GM19193 (cell line): ENCODE measurements around the gene PLPP3.

Experiments used
- POLR2A ChIP-seq: IDR thresholded peaks from 4 replicates; pipeline ENCODE4 v1.6.1; 2011; ENCODE audit not compliant: insufficient read depth, insufficient read length; ENCODE audit errors: extremely low read depth

The PLPP3 gene

DNA sequence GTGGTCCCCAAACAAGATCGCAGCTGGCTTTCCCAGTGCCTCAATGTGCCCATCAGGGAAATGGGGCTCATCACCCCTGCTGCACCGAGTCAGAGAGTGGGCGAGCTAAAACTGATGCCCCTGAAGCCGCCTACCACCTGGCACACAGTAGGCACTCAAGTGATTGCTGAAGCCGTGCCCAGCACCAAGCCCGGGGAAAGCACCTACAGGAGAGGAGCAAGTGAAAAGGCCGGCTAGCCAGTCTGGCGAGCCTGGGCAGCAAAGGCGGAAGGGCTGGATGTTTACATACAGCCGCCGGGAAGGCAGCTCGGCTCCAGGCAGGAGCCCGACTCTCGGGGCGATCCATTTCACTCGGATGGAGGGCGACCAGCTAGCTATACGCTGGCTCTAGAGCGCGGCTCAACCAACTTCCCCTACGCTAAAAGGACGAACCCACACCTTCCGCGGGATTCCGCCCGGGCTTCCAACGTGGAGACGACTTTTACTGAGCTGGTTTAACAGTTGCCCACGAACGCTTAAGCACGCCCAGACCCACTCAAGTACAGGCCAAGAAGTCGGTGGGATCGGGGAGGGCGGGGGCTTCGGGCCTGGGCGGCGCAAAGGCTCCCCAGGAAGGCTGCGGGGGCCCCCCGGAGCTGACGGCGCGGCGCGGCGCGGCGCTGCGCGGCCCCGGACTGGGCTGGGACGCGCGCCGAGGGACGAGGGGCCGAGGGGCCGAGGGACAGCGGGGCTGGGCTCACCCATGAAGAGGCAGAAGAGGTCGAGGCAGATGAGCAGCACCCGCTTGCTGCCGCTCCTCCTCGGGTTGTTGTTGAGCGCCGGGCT, 1.0 kb downstream of the PLPP3 start:
- no peak for TF ChIP-seq POLR2A

DNA sequence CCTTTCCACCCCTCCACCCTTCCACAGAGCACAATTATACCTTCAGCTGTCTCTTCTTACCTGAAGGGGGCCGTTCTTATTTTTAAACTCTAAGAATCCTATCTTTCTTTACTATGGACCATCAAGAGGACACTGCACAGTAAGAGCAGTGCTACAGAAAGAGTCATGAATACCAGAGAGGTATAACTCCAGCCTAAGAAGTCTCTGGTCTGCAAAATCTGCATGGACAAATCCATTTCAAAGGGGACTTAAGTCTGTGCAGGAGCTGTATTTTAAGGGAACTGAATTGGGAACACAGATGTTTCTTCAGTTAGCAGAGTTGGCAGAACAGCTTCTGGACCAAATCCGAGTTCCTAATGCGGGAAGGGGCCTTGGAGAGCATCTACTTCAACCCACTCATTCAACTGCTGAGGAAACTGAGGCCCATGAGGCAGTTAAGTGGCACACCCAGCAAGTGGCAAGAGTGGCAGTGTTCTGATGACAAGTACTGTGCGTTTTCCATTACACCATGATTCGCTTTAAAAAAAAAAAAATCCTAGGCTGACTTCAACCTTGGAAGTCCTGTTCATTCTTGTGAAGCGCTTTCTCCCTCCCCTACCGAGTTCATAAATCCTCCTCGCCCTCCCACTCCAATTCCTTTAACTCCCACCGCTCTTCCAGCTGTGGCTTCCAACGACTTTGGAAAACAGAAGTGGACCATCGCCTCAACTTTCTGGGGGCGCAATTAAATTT, 1.8 kb downstream of the PLPP3 start:
- TF ChIP-seq POLR2A, result no peak

DNA sequence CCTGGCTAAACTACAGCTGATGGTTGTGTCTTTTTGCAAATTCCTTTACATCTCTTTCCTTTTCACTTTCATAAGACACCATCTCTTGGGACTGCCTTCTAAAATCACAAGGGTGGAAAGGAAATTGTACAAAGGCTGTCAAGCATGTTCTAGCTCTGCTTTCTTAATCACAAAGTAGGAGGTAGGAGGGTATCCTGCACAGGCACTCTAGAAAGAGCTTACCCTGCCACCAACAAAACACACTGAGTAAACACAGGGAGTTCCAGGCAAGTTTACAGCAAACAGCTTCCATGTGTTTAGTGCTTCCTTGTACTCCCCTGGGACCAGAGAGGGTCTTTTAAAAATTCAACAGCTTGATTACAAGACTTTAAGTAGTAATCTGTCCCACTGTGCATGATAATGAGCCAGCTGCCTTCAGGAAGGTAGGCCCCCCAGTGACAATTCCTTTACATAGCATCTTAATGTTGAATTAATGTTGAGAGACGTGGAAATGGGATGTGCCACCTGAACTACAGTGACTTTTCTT, 2.4 kb downstream of the PLPP3 start:
- no peak for TF ChIP-seq POLR2A

DNA sequence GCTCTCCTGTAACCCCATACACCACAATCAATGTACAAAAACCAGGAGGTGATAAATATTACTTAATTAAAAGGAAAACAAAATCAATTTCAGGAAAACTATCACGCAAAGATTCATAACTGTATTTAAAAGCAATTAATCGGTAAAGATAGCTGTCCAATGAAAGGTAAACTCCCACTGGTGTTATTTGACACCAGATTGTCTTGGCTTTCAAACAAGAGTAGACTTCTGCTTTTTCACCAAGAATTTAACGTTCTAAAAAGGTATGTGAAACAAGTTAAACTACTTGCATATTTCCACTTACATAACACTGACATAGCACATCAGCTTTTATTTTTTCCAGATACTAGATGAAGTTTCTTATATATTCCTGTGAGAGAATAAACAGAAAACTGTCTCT, 3.5 kb downstream of the PLPP3 start:
- TF ChIP-seq POLR2A, result no peak

DNA sequence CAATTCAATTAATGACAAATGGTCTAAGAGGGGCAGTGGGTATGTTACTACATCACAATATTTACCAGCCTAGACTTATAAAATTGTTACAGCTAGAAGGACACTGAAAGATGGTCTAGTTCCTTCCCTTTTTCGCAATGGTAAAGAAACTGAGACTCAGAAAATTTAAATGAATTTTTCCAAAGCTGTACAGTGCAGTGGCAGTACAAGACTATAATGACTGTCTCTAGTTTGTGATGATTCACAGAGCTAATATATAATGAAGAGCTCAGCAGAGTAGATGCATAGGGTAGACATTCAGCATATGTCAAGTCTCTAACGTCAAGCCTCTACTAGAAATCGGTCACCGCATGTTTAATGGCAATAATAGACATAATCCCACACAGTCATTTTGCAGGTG, 4.6 kb downstream of the PLPP3 start:
- no peak for TF ChIP-seq POLR2A

DNA sequence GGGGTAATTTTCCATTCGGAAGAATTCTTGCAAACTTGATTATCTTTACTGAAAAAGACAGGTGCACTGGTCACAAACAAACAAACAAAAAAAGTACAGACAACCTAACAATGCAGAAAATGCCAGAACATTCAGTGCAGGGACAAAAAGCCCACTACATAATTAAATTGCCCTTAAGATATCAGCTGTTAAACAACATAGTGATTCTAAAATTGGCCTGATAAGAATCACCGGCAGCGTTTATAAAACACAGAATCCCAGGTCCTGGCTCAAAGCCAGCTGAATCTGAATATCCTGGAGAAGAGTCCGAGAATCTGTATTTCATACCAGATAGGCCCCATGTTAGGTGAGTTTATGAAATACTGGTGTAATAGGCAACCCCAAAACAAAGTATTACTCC, 6.1 kb downstream of the PLPP3 start:
- TF ChIP-seq POLR2A, result no peak

DNA sequence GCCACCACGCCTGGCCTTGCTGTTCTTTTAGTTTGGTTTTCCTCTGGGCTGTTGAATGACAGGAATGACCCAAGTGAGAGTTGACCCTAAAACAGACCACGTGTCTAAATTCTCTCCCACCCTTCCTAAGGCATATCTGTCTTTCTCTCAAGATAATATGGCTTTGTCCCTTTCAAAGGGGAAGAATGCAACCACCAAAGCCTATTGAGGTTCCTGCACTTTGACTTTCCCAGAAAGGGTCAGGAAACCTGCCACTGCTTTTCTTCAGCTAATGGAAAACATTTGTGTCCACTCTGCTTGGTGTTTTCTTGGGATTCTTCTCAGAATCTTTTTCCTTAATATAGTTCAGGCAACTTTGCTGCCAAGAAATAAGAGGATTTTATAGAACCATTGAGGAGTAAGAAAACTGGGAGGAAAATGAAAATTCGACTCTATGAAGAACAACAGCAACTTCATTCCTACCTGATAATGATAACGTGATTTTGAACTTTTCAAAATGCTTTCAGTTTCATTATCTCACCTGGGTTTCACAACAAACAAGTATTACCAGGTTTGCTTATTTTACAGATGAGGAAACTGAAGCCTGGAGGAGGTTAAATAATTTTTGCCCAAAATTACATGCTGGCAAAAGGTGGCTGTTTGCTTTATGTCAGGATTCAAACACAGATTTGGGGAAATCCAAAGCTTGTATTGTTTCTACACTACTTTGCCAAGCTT, 6.9 kb downstream of the PLPP3 start:
- no peak for TF ChIP-seq POLR2A

DNA sequence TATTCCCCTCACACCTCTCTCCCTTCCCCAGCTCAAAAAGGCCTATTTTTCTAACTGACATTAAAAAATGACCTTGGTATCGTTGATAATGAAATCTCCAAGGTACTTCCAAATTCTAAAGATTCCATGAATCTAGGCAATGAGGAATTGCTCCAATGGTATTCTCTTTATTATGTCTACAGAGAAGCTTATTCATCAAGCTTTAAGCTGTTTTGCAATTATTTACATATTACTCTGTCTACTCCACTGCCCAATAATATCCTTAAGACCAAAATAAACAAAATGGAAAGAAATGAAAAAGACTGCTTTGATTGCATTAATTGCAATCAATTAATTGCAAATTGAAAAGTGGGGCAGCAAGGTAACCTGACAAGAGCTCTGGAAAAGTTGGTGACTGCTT, 7.9 kb downstream of the PLPP3 start:
- no peak for TF ChIP-seq POLR2A

DNA sequence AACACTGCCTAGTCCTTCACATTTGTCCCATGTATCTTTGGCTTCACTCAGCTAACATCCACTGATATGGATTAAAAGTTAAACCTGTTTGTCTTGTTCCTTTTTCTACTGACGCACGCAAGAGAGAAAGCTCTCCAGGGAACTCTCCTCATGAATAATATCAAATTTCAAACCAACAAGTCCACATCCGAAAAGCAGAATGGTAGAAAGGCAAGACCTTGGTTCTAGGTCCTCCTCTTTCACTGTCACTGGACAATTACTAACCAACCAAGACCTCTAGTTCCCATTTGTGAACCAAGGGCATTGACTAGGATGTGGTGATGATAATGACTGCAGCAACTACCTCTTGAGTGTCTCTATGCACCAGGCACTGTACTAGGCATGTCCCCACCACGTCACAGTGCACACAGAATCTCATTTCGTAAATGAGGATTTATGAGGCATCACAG, 8.4 kb downstream of the PLPP3 start:
- no peak for TF ChIP-seq POLR2A

DNA sequence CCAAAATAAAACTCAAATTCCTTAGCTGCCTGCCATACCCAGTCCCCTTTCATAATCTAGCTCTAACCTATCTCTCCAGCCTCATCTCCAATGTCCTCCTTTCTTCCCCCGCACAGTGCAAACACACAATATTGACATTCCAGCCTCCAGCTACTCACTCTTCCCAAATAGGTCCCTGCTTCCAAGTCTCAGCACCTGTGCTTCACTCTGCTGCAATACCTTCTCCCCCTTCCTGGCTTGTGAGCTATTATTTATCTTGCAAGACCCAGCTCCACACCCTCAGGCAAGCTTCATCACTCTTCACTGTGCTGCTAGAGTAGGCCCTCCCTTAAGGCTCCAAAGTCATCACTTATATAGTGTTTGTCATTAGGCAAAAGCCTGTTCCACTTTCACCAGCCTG, 9.7 kb downstream of the PLPP3 start:
- TF ChIP-seq POLR2A, result no peak

DNA sequence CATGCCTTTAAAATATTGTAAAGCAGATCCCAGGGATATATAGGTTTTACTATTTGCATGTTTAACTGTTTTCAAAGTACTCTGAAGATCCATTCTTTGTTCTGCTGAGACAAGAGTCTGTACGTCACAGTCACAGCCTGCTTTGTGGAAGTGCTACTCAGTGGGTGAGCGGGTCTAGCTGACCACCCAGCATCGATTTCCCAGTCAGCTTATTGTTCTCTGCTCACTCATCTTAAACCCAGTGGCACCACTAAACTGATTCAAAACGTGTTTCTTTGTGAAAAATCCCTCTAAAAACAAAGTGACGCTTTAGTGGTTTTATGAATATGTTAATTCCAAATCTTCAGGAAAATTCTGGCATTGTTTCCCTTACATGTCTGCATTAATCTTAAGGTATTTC, 12.4 kb downstream of the PLPP3 start:
- no peak for TF ChIP-seq POLR2A

DNA sequence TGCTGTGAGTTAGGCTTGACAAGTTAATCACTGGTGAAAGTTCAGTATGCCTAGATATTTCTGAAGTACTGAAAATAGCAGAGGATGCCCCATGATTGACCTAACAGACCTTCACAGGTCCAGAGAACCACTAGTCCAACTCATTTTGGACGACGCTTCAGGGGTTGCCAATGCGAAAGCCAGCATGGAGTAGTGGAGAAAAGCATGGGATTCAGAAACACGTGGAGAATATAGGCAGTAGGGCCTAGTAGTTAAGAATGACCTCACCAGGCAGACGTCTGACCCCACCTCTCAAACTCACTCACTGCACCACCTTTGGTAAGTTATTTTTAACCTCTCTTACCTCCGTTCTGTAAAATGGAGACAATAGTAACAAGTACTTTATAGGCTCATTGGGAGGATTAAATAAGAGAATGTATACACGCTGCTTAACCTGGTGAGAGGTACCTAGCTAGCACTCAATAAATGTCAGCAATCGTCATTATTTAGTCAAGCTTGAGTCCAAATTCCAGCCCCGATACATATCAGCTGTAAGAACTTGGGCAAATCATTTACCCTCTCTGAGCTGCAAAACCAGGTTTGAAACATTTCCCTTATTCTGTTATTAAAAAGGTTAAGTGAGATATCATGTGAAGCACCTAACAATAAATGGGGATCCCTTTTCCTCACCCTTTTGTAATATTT, 13.2 kb downstream of the PLPP3 start:
- TF ChIP-seq POLR2A, result no peak

DNA sequence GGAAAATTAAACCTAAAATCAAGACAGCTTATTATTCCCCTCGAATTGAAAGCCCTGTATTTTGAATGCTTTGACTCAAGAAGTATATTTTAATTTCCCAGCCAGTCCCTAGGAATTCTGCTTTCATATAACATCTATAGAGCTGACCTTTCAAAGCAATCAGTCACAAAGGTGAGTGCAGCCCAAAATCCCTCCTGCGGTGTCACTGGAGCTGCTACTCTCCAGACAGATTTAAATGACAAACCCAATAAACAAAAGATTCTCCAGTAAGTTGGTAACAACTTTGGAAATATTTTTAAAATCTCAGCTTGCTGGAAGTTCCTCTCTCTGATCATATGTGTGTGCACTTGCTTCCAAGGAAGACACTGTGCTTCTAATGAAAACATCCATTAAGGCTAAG, 14.7 kb downstream of the PLPP3 start:
- TF ChIP-seq POLR2A, result no peak

DNA sequence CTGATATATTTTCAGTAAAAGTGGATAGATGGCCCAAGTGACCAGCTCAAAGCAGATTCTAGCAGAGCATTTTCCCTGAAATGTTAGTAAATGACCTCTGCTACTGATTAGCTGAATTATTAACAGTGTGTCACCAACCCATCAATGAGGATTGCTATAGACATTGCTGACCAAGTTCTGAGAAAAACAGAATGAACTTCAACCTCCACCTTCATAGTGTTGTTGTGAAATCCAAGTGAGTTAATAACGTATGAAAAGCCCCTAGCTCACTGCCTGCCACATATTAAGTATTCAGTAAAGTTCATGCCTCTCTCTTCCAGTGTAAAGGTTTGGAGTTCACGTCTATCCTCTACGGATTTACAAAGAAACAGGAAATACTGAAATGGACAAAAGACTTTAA, 15.8 kb downstream of the PLPP3 start:
- no peak for TF ChIP-seq POLR2A
